NCI-H128 (cell line): ENCODE measurements around the gene SVEP1.
"Not testable (repeated sequence)": the region's sequence is repeated elsewhere in the genome, so short reads cannot be mapped to it uniquely, and the experiment has no call there.

Source experiments
- DNase-seq: peaks from one replicate; lab custom pipeline; 2025; ENCODE audit not compliant: unreplicated experiment; lab: John Stamatoyannopoulos, UW

The SVEP1 gene

DNA sequence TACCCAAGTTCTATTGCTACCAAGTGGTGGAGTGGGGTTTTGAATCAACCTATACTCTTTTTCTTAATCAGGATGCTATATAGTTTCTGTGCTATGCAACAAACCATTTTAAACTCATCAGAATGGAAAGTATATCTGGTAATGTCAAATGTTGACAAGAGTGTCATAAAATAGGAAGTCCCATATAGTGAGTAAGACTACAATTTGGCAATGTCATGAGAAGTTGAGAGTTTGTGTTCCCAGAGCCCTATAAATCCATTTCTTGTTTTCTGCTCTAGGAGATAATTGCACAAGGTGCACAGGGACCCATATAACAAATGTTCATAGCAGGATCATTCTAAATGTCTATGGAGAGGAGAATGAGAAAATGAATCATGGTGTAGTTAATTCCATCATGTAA lies 132.1 kb downstream of the SVEP1 start:
- DNase-seq: no peak

DNA sequence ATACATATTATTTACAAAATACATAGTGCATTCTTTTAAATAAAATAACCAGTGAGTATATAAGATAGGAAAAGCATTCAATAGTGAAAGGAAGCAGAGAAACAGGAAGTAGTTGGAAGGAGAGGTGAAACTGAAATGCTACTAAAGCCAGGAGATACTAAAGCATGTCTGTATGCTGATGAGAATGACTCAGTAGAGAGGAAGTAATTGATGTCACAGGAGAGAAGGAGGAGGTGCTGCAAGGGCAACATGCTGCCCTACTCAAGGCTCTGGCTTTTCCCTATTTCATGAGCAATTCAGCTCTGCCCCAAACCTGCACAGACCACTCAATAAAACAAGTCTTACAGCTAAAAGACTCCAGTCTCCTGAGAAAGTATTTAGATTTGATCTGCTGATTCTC lies 133.4 kb downstream of the SVEP1 start:
- no peak for DNase-seq

DNA sequence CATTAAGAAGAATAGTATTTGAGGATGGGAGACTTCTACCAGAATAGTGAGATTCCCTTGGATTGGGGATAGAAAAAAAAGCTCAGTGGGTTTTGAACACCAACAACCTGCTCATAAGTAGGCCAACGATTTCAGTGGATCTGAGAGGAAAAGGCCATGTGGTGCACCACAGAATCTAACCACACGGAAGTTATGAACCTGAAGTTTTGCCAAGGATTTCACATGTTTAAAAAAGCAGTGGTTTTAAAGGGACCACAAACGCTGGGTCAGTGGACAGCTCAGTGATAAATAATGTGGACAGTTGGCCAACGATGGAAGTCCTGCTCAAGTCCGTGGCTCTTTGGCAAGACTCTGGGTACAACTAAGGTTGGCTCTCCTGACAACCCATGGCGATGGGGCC lies 134.6 kb downstream of the SVEP1 start:
- DNase-seq: no peak

DNA sequence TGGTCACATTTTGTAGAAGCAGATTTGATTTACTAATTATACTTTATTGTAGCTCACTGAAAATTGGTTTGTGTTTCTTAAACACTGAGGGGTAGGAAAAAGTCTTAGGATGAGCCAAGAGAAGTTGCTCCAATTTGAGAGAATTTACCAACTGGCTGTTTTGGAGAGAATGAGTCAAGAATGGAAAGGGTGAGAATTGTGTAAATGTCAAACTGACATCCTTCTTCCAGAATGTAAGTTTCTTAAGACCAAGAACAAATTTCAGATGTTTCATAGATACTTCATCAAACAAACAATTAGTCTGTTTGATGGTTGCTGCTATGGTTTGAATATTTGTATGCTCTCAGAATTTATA lies 135.7 kb downstream of the SVEP1 start:
- DNase-seq: no peak

DNA sequence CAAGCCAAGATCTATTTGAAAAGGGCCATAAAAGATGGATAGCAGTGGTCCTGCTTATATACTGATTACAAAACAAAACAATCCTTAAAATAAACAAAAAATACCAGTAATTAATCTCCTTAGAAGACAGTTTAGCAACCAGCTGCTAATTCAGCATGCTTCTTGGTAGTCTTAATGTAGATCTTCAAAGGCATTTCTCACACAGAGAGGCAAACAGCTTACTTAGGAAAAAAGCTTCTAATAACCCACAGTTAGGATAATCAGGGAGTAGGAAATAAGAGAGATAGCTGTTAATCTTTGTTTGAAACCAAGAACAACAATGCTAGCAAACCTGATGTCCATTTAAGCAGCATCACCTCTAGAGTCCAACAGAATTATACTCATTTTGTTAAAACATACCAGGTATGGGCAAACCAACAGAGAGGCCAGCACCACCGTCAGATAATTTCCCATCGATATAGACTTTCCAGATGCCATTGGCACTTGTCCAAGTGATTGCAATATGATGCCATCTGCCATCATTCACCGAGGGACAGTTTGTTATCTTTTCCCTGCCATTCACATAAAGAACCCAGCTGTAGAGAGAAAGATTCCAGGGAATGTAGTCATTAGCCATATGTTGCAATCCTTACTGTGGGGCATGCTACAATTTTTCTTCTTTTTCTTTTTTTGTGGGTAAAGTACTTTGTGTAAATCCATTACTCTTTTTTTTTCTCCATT lies 136.2 kb downstream of the SVEP1 start:
- no peak for DNase-seq

DNA sequence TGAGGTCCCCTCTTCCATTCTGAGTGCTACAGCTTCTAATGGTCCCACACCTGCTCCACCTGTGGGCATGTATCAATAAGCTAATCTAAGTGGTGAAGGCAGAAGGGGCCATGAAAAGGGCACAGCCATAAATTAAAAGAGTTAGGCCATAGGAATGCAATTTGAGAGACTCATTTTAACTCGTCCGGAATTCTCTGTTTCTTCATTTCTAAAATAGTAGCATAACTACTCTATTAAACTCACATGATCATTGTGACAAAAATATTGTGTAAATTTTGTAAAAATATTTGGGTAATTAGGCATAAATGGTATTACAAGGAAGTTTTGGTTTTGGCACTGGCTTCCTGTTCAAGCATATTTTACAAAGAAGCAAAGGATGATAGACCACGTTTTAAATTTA lies 138.7 kb downstream of the SVEP1 start:
- DNase-seq: no peak

DNA sequence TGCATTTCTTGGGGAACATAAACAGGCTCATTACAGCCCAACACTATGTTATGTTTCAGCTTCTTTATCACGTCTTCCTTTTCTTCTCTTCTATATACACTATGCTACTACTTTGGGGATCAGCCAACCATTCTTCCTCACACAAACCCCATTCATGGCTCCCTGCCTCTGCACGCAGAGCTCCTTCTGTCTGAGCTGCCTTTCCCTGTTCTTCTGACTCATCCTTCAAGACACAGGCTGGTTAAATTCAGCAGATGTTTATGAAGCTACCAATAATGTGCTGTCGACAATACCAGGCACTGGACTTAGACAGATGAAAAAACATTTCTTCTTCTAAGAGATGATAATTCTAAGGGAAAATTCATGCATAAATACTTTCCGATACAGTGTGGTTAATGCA lies 139.4 kb downstream of the SVEP1 start:
- DNase-seq: no peak

DNA sequence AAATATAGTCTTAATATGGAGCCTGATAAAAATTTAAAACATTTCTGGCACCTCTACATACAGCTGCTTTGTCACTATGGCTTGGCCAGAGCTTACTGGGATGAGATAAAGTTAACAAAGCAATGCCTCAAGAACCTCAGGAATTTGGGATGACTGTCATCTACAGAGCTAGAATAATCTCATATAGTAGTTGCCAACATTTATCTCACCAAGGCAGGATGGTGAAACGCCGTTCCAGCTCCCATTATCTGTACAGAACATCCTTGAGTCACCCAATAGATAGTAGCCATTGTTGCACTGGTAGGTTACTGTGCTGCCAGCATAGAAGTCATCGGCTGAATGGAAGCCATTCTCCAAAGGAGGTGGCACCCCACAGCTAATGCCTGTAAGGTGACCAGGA lies 147.3 kb downstream of the SVEP1 start:
- DNase-seq: no peak

DNA sequence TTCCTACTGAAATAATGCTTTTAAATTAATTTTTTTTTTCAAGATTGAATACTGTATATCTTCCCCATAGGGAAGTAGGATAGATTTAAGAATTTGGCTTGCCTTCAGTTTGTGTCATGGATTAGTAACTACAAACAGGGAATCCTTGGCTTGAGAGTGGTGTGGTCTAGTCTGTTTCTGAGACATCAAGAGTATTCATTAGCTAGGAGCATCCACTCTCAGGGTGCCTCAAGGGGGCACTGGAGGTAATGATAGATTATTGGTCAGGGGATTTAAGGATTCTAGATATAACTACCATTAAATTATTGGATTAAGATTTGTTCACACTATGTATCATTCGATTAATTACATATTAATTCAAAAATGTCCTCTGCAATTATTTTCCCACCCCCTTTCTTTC lies 150.1 kb downstream of the SVEP1 start:
- no peak for DNase-seq

DNA sequence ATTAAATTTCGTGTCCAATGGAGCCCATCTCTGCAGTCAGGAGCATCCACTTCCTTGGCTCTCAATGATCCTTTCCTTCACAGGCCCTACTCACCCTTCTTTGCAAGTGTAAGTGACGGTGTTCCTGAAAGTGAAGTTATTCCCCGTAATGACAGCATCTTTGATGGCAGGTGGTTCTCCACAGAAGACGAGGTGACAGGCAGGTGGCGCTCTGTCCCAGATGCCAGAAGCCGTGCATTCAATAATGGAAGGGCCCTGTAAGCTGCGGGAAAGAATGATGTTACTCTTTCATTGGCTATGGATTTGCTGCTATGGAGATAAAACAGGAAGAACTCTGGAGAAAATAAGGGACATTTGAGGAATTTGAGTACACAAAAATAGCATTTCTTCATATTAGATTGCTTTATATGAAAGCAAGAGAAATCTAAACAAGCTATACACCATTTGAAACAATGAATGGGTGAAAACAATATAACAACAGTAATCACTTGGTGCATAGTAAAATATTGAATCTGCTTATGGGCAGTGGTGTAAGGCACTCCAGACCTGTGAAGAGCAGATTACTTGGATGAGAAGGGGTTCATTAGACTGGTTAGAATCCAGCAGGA lies 151.9 kb downstream of the SVEP1 start:
- no peak for DNase-seq

DNA sequence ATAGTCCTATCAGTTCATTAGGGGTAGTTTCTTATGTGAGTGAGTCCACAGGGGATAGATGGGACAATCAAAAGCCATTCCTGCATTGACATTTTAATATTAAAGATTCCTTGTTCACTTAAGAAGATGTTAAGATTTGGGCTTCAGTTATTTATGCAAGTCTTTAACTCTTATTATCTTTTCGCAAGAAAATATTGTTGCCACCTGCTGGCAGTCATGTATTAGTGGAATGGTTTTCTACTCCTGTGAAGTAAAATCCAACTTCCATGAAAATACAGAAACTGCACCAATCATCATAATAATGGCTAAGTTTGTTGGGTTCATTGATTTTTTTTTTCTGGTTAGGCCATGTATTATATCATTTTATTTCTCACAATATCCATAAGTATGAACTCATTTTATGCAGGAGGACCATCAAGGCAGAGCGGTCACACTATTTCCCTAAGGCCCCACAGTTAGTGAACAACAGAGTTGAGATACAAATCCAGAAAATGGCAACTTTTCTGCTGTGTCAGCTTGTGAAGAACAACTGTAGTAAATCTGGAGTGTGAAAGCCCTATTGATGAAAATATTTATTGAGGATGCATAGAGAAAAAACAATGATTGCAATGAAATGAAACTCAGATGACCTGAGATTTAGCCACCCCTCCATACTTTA lies 153.4 kb downstream of the SVEP1 start:
- no peak for DNase-seq

DNA sequence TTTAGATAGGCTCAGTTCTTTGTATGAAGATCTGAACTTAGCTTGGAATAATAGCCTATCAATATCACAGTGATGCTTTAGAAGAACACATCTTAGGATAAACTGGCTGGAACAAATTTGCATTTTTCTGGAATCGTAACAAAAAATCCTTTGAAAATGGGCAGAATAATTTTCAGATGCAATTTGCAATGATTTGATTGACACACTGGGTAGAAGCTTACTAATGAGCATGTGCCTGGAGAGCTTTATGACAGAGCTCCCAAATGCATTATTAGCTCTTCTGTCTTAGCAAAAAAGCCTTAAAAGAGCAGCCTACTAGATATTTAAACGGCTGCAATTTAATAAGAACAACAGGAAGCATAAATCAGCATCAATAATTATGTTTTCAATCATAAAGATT lies 165.1 kb downstream of the SVEP1 start:
- DNase-seq: no peak

DNA sequence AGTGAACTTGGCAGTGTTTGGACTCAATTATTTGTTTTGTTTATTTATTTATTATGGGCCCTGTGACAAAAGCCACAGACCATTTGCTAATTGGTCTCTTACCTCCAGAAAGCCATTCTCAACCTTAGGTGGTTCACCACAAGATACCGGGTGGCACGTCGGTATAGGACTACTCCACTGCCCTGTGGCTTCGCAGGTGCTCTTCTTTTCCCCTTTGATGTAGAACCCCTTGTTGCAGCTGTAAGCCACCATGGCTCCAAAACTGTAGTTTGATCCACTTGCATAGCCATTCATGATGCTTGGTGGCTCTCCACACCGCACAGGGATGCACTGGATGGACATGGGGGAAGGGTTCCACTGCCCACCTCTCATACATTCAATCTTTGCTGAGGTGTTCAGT lies 168.6 kb downstream of the SVEP1 start:
- DNase-seq: no peak

DNA sequence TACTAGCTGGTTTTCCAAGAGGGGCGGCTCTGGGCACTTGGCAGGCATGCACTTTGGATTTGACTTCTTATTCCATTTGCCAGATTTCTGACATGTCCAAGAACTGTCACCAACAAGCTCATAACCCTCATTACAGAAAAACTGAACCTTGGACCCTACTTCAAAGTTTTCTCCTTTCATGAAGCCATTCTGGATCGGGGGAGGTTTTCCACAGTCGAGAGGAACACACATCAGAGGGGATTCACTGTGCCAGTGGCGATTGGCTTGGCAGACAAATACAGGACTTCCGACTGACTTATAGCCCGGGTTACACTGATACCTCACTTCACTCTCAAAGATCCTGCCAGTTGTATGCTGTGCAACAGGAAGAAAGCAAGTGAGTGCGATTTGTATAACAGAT lies 170.9 kb downstream of the SVEP1 start:
- DNase-seq: no peak

DNA sequence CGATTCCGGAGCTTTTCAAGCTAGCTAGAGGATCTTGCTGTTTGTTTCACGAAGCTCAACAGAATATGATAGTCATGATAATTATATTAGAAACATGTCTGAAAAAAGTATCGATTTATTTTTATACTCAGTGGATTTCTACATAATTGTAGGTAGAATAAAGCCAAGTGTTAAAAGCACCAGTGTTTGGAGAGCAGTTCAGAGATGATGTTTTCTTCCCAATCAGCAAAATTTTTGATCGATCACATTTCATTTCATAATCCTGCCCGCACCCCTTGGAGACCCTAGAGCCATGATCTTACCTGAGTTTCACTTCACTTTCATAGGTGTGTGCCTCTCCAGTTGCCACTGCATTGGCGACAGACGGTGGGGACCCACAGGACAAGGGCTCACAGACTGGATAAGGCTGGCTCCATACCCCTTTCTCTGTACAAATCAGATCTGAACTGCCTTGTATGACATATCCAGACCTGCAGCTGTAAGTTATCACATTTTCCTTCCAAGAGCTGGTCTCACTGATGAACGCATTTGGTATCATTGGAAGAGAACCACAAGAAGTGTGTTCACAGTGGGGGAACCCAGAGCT lies 173.6 kb downstream of the SVEP1 start:
- DNase-seq: no peak

DNA sequence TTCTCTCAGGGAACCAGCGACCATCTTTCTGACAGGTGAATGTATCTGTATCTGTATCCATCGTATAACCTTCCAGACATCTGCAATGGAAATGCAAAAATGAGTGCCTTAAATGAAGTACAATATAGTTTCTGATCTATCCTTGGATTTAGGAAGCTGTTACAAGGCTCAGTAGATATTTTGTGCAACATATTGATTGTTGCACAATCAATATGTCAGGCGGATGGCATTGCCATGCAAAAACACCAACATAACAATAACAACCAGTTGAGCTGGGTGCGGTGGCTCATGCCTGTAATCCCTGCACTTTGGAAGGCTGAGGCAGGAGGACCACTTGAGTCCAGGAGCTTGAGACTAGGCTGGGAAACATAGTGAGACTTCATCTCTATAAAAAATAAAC lies 175.1 kb downstream of the SVEP1 start:
- DNase-seq: no peak

DNA sequence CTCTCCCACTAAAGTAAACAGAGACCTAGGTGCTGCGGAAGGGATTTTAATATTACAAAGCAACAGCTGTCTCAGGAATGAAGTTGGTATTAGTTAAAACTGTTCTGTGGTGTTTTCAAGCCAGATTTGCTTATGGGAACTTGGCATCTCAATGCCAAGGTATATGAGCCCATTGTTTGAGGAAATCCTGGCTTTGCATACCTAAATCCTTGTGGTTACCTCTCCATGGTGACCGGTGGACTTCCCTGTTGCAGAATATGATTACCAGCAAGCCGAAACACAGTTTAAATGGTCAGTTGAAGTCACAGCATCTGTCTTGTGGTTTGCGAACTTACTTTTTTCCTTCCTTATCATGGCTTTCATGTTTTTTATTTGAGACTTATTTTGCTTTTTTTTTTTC lies 179.6 kb downstream of the SVEP1 start:
- no peak for DNase-seq

DNA sequence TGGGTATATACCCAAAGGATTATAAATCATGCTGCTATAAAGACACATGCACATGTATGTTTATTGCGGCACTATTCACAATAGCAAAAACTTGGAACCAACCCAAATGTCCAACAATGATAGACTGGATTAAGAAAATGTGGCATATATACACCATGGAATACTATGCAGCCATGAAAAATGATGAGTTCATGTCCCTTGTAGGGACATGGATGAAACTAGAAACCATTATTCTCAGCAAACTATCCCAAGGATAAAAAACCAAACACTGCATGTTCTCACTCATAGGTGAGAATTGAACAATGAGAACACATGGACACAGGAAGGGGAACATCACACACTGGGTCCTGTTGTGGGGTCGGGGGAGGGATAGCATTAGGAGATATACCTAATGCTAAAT lies 180.5 kb downstream of the SVEP1 start:
- not testable (repeated sequence) for DNase-seq

DNA sequence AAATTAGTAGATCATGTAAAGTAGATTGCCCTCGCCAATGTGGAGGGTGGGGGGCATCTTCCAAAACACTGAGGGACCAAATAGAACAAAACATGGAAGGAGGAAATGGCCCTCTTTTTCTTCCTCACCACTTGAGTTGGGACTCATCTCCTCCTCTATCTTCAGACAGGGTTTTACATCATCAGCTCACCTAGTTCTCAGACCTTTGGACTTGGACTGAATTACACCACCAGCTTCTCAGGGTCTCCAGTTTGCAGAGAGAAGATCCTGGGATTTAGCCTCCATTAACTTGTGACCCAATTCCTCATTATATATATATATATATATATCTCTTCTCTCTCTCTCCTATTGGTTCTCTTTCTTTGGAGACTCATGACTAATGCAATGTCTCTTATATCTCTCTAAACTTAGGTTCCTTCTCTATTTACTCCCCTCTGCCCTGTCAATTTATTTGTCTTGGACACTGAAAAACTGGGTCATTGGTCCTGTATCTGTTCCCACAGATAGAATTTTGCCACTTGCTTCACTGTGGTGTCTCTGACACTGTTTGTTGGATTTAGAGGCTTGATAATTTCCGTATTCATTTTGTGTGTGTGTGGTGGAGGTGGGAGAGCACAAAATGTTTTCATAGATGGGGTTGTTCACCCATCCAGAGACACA lies 187.6 kb downstream of the SVEP1 start:
- DNase-seq: no peak

DNA sequence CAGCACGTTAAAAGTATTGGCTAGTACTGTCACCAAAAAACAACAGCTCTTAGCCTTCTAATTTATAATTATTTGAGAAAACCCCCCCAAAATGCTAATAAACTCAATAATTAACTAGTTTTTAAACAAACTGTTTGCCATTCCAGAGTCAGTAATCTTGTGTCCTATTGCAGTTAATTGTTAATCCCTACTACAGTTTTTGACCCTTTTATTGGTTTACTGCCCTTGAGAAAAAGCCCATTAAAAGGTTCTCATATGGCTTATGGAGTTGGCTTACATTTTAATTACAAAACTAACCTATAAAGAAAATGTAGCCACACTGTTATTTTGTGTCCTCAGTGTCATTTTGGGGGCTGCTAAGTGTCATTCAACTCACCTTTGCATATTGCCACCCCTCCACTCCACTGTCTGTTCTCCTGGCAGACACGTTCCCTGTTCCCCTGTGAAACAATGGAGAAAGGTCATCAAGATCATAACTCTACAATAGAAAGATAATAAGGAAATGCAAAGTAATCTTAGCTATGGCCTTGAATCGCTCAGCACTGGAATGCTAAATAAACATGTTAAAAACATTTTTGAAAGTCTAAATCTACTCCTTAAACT lies 190.3 kb downstream of the SVEP1 start:
- no peak for DNase-seq

DNA sequence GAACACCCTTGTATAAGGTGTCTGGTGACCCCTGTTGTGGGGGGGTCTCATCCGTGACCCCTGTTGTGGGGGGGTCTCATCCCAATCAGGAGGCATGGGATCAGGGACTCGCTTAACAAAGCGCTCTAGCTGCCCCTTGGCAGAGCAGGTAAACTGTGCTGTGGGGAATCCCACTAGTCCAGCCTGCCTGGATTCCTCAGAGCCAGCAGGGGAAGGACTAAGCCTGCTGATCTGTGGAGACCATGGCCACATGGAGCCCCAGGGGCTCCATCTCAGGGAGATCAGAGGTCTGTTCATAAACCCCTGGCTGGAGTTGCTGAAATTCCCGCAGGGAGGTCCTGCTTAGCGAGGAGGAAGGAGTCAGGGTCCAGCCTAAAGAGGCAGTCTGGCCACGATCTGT lies 196.1 kb downstream of the SVEP1 start:
- DNase-seq: no peak
